HEK293 (cell line): ENCODE measurements around the gene GMPPB.

Source experiments
- CTCF ChIA-PET: fragments of 350-600 bp; formaldehyde crosslinking; extraction: SDS; loops from one replicate; lab custom pipeline; 2021; ENCODE audit warnings: antibody characterized with exemption; lab: Yijun Ruan, JAX
- POLR2A ChIA-PET: fragments of 300-600 bp; formaldehyde crosslinking; extraction: SDS; loops from one replicate; lab custom pipeline; 2020; ENCODE audit warnings: antibody characterized with exemption, inconsistent platforms; lab: Yijun Ruan, JAX
- H3K27ac ChIP-seq: fragments of 200-500 bp; sonication (Bioruptor generic); 2 replicates; pipeline ENCODE4 v1.5.1; 2014; ENCODE audit warnings: low read depth, low read length, control low read depth, inconsistent platforms; ENCODE audit errors: extremely low read depth
- H3K36me3 ChIP-seq, 2 experiments: fragments of 200-500 bp in 1 of 2; sonication (Bioruptor generic) in 1 of 2; 1 replicate in 1 of 2; 2 replicates in 1 of 2; pipeline ENCODE4 v1.5.1; 2014 to 2017; ENCODE audit warnings: inconsistent platforms in 2 of 2, low read length in 2 of 2; ENCODE audit not compliant: control insufficient read depth in 2 of 2, insufficient read depth in 1 of 2
- H3K4me1 ChIP-seq: fragments of 200-500 bp; sonication (Bioruptor generic); 2 replicates; pipeline ENCODE4 v1.5.1; 2014; ENCODE audit warnings: mild to moderate bottlenecking, low read length, inconsistent platforms; ENCODE audit not compliant: control insufficient read depth, insufficient read depth
- H3K4me3 ChIP-seq: 2 replicates; pipeline ENCODE4 v1.5.1; 2011; ENCODE audit warnings: low read depth, mild to moderate bottlenecking, control low read depth, low read length, moderate library complexity
- H3K9me3 ChIP-seq: fragments of 200-500 bp; sonication (Bioruptor generic); 2 replicates; pipeline ENCODE4 v1.5.1; 2014; ENCODE audit warnings: low read depth, low read length, inconsistent platforms; ENCODE audit not compliant: control insufficient read depth, insufficient read depth
- GLI2 ChIP-seq: fragments of 450-650 bp; formaldehyde crosslinking; IDR thresholded peaks from 2 replicates; pipeline ENCODE4; 2017; ENCODE audit warnings: missing biosample characterization, missing genetic modification characterization, low read depth, borderline replicate concordance
- MEIS1 ChIP-seq: sonication (generic); formaldehyde crosslinking; IDR thresholded peaks from 2 replicates; pipeline ENCODE4 v1.8.1; 2022; ENCODE audit warnings: missing genetic modification reagents, mild to moderate bottlenecking, borderline replicate concordance
- MYNN ChIP-seq: fragments of 450-650 bp; formaldehyde crosslinking; IDR thresholded peaks from 2 replicates; pipeline ENCODE4 v1.5.1; 2016; ENCODE audit warnings: missing biosample characterization, missing genetic modification characterization, borderline replicate concordance
- MZF1 ChIP-seq: fragments of 450-650 bp; formaldehyde crosslinking; IDR thresholded peaks from 2 replicates; pipeline ENCODE4 v1.5.1; 2017; ENCODE audit warnings: missing biosample characterization, missing genetic modification characterization, borderline replicate concordance
- SETDB1 ChIP-seq: IDR thresholded peaks from one replicate; pipeline ENCODE4 v1.6.1; 2017; ENCODE audit warnings: mild to moderate bottlenecking, low read length, moderate library complexity, mixed read lengths; ENCODE audit not compliant: insufficient read length
- YY1 ChIP-seq: fragments of 450-650 bp; formaldehyde crosslinking; IDR thresholded peaks from 2 replicates; pipeline ENCODE4 v1.5.1; 2018; ENCODE audit warnings: missing biosample characterization, missing genetic modification characterization
- ZFP37 ChIP-seq: fragments of 450-650 bp; formaldehyde crosslinking; IDR thresholded peaks from 2 replicates; pipeline ENCODE4 v1.5.1; 2016; ENCODE audit warnings: missing biosample characterization, missing genetic modification characterization
- ZNF148 ChIP-seq: fragments of 450-650 bp; formaldehyde crosslinking; IDR thresholded peaks from 2 replicates; pipeline ENCODE4 v1.5.0; 2017; ENCODE audit warnings: missing biosample characterization, missing genetic modification characterization, borderline replicate concordance
- ZNF175 ChIP-seq: fragments of 450-650 bp; formaldehyde crosslinking; IDR thresholded peaks from 2 replicates; pipeline ENCODE4 v1.5.1; 2016; ENCODE audit warnings: missing biosample characterization, missing genetic modification characterization
- ZNF2 ChIP-seq: fragments of 450-650 bp; formaldehyde crosslinking; IDR thresholded peaks from 2 replicates; pipeline ENCODE4 v1.5.1; 2016; ENCODE audit warnings: missing biosample characterization, missing genetic modification characterization
- ZNF26 ChIP-seq: fragments of 450-650 bp; formaldehyde crosslinking; IDR thresholded peaks from 2 replicates; pipeline ENCODE4 v1.5.1; 2016; ENCODE audit warnings: missing biosample characterization, missing genetic modification characterization
- ZNF274 ChIP-seq, 2 experiments: fragments of 200-500 bp in 1 of 2; fragments of 450-650 bp in 1 of 2; sonication (Bioruptor generic) in 1 of 2; formaldehyde crosslinking in 1 of 2; IDR thresholded peaks; 2 replicates each; pipeline versions ENCODE4 v1.5.1 to v1.6.1; 2014 to 2016; ENCODE audit warnings: borderline replicate concordance in 1 of 2, inconsistent platforms in 1 of 2, low read length in 1 of 2, missing biosample characterization in 1 of 2, missing genetic modification characterization in 1 of 2
- ZNF335 ChIP-seq: fragments of 450-650 bp; formaldehyde crosslinking; conservative IDR thresholded peaks from 2 replicates; pipeline ENCODE4 v1.5.1; 2016; ENCODE audit warnings: missing biosample characterization, missing genetic modification characterization
- ZNF404 ChIP-seq: fragments of 450-650 bp; formaldehyde crosslinking; IDR thresholded peaks from 2 replicates; pipeline ENCODE4 v1.5.1; 2017; ENCODE audit warnings: missing biosample characterization, missing genetic modification characterization
- ZNF521 ChIP-seq: fragments of 450-650 bp; formaldehyde crosslinking; IDR thresholded peaks from 2 replicates; pipeline ENCODE4 v1.5.1; 2017; ENCODE audit warnings: missing biosample characterization, mild to moderate bottlenecking, missing genetic modification characterization
- ZNF791 ChIP-seq: fragments of 450-650 bp; formaldehyde crosslinking; IDR thresholded peaks from 2 replicates; pipeline ENCODE4 v1.5.1; 2016; ENCODE audit warnings: missing biosample characterization, missing genetic modification characterization
- ZSCAN16 ChIP-seq: fragments of 450-650 bp; formaldehyde crosslinking; IDR thresholded peaks from 2 replicates; pipeline ENCODE4 v1.5.1; 2016; ENCODE audit warnings: missing biosample characterization, missing genetic modification characterization
- TF ChIP-seq, protein P1 (sequence below): fragments of 450-650 bp; formaldehyde crosslinking; IDR thresholded peaks from 2 replicates; pipeline ENCODE4 v1.5.1; 2017; ENCODE audit warnings: missing biosample characterization, missing genetic modification characterization
- TF ChIP-seq, protein P2 (sequence below): fragments of 450-650 bp; formaldehyde crosslinking; IDR thresholded peaks from 2 replicates; pipeline ENCODE4 v1.5.1; 2016; ENCODE audit warnings: missing biosample characterization, missing genetic modification characterization

Gene GMPPB

GRCh38 chr3:49707113-49707480 is 16.7 kb downstream of the GMPPB start (continued):
- TF ChIP-seq ZNF335 (tag by site-specific recombination), result no peak

DNA sequence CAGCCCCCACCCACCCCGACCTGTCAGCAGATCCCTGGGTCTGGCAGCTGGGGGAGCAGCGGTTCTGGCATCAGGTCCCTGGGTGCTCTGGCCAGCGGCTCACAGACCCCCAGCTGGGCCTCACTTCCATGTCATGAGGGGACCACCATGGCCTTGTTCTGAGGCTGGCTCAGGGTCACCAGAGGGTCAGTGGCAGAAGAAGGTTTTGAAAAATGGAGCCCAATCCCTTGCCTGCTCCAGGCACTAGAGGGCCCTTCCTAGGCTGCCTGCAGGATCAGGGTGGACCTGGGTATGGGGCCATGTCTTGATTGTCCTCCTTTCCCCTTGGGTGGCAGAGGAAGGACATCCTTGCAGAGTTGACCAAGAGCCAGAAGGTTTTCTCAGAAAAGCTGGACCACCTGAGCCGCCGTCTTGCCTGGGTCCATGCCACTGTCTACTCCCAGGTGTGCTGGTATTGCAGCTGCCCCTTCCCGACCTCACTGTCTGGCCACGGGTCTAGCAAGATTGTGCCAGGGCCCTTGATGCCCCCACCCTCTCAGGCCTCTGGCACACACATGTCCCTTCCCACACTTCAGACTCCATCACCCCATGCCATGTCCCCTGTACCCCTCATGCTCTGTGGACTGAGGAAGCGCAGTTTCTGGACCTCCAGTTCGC is 17.2 kb downstream of the GMPPB start:
- TF ChIP-seq ZNF404 (tag by site-specific recombination), result no peak
- no peak for TF ChIP-seq ZNF175
- TF ChIP-seq, protein P1, sequence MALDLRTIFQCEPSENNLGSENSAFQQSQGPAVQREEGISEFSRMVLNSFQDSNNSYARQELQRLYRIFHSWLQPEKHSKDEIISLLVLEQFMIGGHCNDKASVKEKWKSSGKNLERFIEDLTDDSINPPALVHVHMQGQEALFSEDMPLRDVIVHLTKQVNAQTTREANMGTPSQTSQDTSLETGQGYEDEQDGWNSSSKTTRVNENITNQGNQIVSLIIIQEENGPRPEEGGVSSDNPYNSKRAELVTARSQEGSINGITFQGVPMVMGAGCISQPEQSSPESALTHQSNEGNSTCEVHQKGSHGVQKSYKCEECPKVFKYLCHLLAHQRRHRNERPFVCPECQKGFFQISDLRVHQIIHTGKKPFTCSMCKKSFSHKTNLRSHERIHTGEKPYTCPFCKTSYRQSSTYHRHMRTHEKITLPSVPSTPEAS (tag by site-specific recombination), result no peak
- TF ChIP-seq ZNF791 (tag by site-specific recombination), result no peak
- TF ChIP-seq MEIS1 (CRISPR knock-in tag), result no peak
- H3K9me3 ChIP-seq, result no peaks in the 10 kb centered on the region
- H3K4me3 ChIP-seq, result no peak overlapping the region
- POLR2A ChIA-PET, result no interaction called here
- no peaks in the 10 kb centered on the region for H3K4me1 ChIP-seq
- H3K36me3 ChIP-seq, result peaks cover 0 to 61% of the 10 kb centered on the region in 2 experiments; a peak in 2 of 3 replicates
- no peak overlapping the region for H3K27ac ChIP-seq
- CTCF ChIA-PET, result interaction anchor here (0.6 kb wide), 1 partner anchor 11 kb away, joined by 3 read pairs; no protein-coding TSS in a partner anchor

- H3K4me1 ChIP-seq, result no peaks in the 10 kb centered on the region
- CTCF ChIA-PET, result interaction anchor here (0.6 kb wide), 1 partner anchor 97 kb away, joined by 3 read pairs; no protein-coding TSS in a partner anchor
- H3K36me3 ChIP-seq, result peaks cover 0 to 72% of the 10 kb centered on the region in 2 experiments; a peak in 2 of 3 replicates
- TF ChIP-seq GLI2 (tag by site-specific recombination) (no peak), ZNF2 (tag by site-specific recombination) (no peak), SETDB1 (no peak), MYNN (tag by site-specific recombination) (no peak), ZNF148 (tag by site-specific recombination) (no peak), ZFP37 (no peak), ZNF521 (tag by site-specific recombination) (no peak)
- no peak overlapping the region for H3K27ac ChIP-seq
- no peak overlapping the region for H3K4me3 ChIP-seq
- H3K9me3 ChIP-seq, result no peaks in the 10 kb centered on the region
- POLR2A ChIA-PET, result no interaction called here
Measured at GRCh38 chr3:49705390-49705960, 18.3 kb downstream of the GMPPB start.

GRCh38 chr3:49704629-49705028 is 19.1 kb downstream of the GMPPB start:
- no peak overlapping the region for H3K27ac ChIP-seq
- peaks cover 0 to 81% of the 10 kb centered on the region in 2 experiments; a peak in 2 of 3 replicates for H3K36me3 ChIP-seq
- POLR2A ChIA-PET, result no interaction called here
- H3K9me3 ChIP-seq, result no peaks in the 10 kb centered on the region
- CTCF ChIA-PET, result interaction anchor here (0.6 to 4.7 kb wide), 2 partner anchors 97 to 135 kb away, joined by 4 to 36 read pairs; no protein-coding TSS in a partner anchor
- H3K4me3 ChIP-seq, result no peak overlapping the region
- H3K4me1 ChIP-seq, result no peaks in the 10 kb centered on the region
- TF ChIP-seq YY1 (tag by site-specific recombination), result no peak
- no peak for TF ChIP-seq MYNN (tag by site-specific recombination)
- TF ChIP-seq MZF1 (tag by site-specific recombination), result no peak
- TF ChIP-seq, protein P2, sequence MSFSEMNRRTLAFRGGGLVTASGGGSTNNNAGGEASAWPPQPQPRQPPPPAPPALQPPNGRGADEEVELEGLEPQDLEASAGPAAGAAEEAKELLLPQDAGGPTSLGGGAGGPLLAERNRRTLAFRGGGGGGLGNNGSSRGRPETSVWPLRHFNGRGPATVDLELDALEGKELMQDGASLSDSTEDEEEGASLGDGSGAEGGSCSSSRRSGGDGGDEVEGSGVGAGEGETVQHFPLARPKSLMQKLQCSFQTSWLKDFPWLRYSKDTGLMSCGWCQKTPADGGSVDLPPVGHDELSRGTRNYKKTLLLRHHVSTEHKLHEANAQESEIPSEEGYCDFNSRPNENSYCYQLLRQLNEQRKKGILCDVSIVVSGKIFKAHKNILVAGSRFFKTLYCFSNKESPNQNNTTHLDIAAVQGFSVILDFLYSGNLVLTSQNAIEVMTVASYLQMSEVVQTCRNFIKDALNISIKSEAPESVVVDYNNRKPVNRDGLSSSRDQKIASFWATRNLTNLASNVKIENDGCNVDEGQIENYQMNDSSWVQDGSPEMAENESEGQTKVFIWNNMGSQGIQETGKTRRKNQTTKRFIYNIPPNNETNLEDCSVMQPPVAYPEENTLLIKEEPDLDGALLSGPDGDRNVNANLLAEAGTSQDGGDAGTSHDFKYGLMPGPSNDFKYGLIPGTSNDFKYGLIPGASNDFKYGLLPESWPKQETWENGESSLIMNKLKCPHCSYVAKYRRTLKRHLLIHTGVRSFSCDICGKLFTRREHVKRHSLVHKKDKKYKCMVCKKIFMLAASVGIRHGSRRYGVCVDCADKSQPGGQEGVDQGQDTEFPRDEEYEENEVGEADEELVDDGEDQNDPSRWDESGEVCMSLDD (tag by site-specific recombination), result no peak
- TF ChIP-seq ZNF26, result no peak
- TF ChIP-seq ZNF274 (IDR thresholded peaks at IDR 0.05; ENCODE audit: low read length), result no peak
- TF ChIP-seq ZNF274 (tag by site-specific recombination; IDR thresholded peaks at IDR 0.05; ENCODE audit: borderline replicate concordance), result no peak
- no peak for TF ChIP-seq ZSCAN16
